Ovary (tissue), 9 donors: ENCODE results near the gene DCAF7. TPM values are rescaled to one million over a fixed set of nuclear protein-coding genes. Genes with fewer than 3 reads are reported as not detected.
A peak's percentile ranks its signal among the peaks of the same experiment; 100 is the strongest.

ENCODE experiments used
- DNase-seq, 5 donors: peaks; one replicate each; pipeline ENCODE4 v3.0.0-alpha.2; 2019 to 2020
- H3K27ac ChIP-seq, 2 donors: fragments of 200-600 bp; one replicate each; pipeline versions ENCODE4 v1.5.1 to v1.8.0; 2019 to 2022
- H3K27me3 ChIP-seq: fragments of 200-600 bp; one replicate; pipeline ENCODE4 v1.8.0; 2022
- H3K36me3 ChIP-seq: fragments of 200-600 bp; sonication (generic); one replicate; pipeline ENCODE4 v1.5.1; 2019
- H3K4me1 ChIP-seq: one replicate; pipeline ENCODE4 v1.8.1; 2013; ENCODE audit warnings: mild to moderate bottlenecking, moderate library complexity; ENCODE audit not compliant: insufficient read depth
- H3K4me3 ChIP-seq: fragments of 200-600 bp; sonication (generic); one replicate; pipeline ENCODE4 v1.5.1; 2017
- H3K9me3 ChIP-seq, 2 donors: fragments of 200-600 bp in 1 of 2; sonication (generic) in 1 of 2; one replicate each; pipeline versions ENCODE4 v1.5.1 to v1.8.1; 2013 to 2019; ENCODE audit warnings: mild to moderate bottlenecking in 1 of 2, moderate library complexity in 1 of 2
- EP300 ChIP-seq: sonication (generic); formaldehyde crosslinking; IDR thresholded peaks from one replicate; pipeline ENCODE4 v1.6.1; 2017; ENCODE audit warnings: antibody characterized with exemption
- POLR2A ChIP-seq: fragments of 450-650 bp; IDR thresholded peaks from one replicate; pipeline ENCODE4 v1.6.1; 2017; ENCODE audit warnings: antibody characterized with exemption, mild to moderate bottlenecking, moderate library complexity
- WGBS, 3 donors: extraction: QIAGEN DNeasy Blood & Tissue Kit in 1 of 3; methylation state at CpG; one replicate each; pipeline versions ENCODE4 v1.1.5 to v1.1.7; 2013 to 2017; 5-methylcytosine and 5-hydroxymethylcytosine counted together
- intact Hi-C, 4 donors: fragments of 100-400 bp; cut with DNase I; formaldehyde crosslinking; loops; one replicate each; pipeline versions ENCODE4 v1.11.0 to v1.15.1; 2022 to 2023
- polyA plus RNA-seq, 2 donors: library from polyadenylated mRNA; stranded (reverse); fragments of 200-250 nt in 1 of 2; fragments of 350-450 nt in 1 of 2; fragmentation: Illumina TruSeq in 1 of 2; extraction: RNeasy Lipid Tissue Mini Kit (QIAGEN cat#74804) in 1 of 2; gene quantifications; one replicate each; pipeline ENCODE4 v1.2.3, GENCODE V29; 2013 to 2014
- total RNA-seq, 7 donors: library from RNA; depleted of rRNA in 2 of 7; stranded (reverse); fragments of >200 nt in 2 of 7; fragmentation: NEBNext Ultra II Directional in 3 of 7; extraction: Animal tissue kit (Norgen Biotek cat#: 25700) in 3 of 7; gene quantifications; one replicate each; pipeline versions ENCODE4 v1.1.0 to v1.2.4, GENCODE V29; 2016 to 2023
- TF ChIP-seq, protein P1 (sequence below), 3 donors: fragments of 450-650 bp in 2 of 3; fragments of 200-600 bp in 1 of 3; IDR thresholded peaks; one replicate each; pipeline versions ENCODE4 v1.5.1 to v1.8.0; 2016 to 2022; ENCODE audit warnings: antibody characterized with exemption in 3 of 3, mild to moderate bottlenecking in 1 of 3
- donor health status: DM: no; HTN: no; CAD: no; lungs with moderate emphysema.
- donor health status: DM: no; HTN: no; CAD: no.
- donor health status: Bipolar disorder and iron deficiency.
- donor health status: DM: yes; HTN: yes; CAD: no.
- donor health status: DM: no; HTN: no; CAD: no.
- donor health status: DM: yes; HTN: yes; CAD: no.

Gene DCAF7
- total and polyA plus RNA-seq, 9 donors, result 14.9 to 62.5 (median 49.7) TPM

DNA sequence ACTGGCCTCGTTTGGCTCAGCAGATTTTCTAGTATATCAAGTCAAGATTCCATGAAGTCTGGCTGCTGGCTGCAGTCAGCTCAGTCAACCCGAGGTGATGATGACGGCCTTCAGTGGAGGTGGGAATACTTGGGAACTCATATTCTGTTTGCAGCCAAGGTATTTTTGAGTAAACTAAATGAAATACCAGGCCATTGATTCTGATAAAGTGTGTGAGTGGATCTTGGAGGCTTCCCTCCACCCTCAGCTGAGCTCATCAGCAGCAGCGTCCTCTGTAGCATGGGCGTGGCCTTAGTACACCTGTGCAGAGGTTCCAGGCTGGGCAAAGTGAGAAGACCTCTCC lies 28.5 kb downstream of the DCAF7 start:
- H3K36me3 ChIP-seq, result no peaks in the 10 kb centered on the region

GRCh38 chr17:63579633-63580032 lies 29.4 kb downstream of the DCAF7 start:
- no peaks in the 10 kb centered on the region for H3K36me3 ChIP-seq
- H3K4me1 ChIP-seq, result peaks cover 2% of the 10 kb centered on the region
- no peaks in the 10 kb centered on the region for H3K27me3 ChIP-seq
- TF ChIP-seq POLR2A, result no peak
- TF ChIP-seq, protein P1, sequence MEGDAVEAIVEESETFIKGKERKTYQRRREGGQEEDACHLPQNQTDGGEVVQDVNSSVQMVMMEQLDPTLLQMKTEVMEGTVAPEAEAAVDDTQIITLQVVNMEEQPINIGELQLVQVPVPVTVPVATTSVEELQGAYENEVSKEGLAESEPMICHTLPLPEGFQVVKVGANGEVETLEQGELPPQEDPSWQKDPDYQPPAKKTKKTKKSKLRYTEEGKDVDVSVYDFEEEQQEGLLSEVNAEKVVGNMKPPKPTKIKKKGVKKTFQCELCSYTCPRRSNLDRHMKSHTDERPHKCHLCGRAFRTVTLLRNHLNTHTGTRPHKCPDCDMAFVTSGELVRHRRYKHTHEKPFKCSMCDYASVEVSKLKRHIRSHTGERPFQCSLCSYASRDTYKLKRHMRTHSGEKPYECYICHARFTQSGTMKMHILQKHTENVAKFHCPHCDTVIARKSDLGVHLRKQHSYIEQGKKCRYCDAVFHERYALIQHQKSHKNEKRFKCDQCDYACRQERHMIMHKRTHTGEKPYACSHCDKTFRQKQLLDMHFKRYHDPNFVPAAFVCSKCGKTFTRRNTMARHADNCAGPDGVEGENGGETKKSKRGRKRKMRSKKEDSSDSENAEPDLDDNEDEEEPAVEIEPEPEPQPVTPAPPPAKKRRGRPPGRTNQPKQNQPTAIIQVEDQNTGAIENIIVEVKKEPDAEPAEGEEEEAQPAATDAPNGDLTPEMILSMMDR (IDR thresholded peaks at IDR 0.05), result no peak
- TF ChIP-seq EP300, result no peak
- no peak overlapping the region for H3K4me3 ChIP-seq
- DNase-seq, result peak in 1 of 5 donors; percentile 21
- intact Hi-C loops, result no loop called here
- no peaks in the 10 kb centered on the region for H3K9me3 ChIP-seq
- H3K27ac ChIP-seq, result no peak overlapping the region
- WGBS, 3 donors, result 31 to 43% (median 40%) methylated on average over 11 of the region's 11 CpGs

More for the DNA sequence above, 28.5 kb downstream of the DCAF7 start:
- no peak for DNase-seq
- WGBS, 3 donors, result 18 to 42% (median 27%) methylated on average over 5 of the region's 5 CpGs
- H3K27ac ChIP-seq, result no peak overlapping the region
- no peaks in the 10 kb centered on the region for H3K9me3 ChIP-seq
- TF ChIP-seq EP300 (no peak), POLR2A (no peak)
- TF ChIP-seq, protein P1 (IDR thresholded peaks at IDR 0.05), result no peak
- H3K4me1 ChIP-seq, result peaks cover 2% of the 10 kb centered on the region
- H3K4me3 ChIP-seq, result no peak overlapping the region
- intact Hi-C loops, result no loop called here
- H3K27me3 ChIP-seq, result no peaks in the 10 kb centered on the region

- H3K27me3 ChIP-seq, result no peaks in the 10 kb centered on the region
- H3K4me1 ChIP-seq, result no peaks in the 10 kb centered on the region
- WGBS, 3 donors, result 87 to 93% (median 93%) methylated on average over 5 of the region's 5 CpGs
- H3K36me3 ChIP-seq, result no peaks in the 10 kb centered on the region
- intact Hi-C loops, result no loop called here
- no peaks in the 10 kb centered on the region for H3K9me3 ChIP-seq
- H3K27ac ChIP-seq, result no peak overlapping the region
- no peak overlapping the region for H3K4me3 ChIP-seq
- no peak for DNase-seq
- TF ChIP-seq, protein P1 (IDR thresholded peaks at IDR 0.05), result no peak
- no peak for TF ChIP-seq EP300
- no peak for TF ChIP-seq POLR2A
Observed at GRCh38 chr17:63587770-63588169, 37.5 kb downstream of the DCAF7 start.

DNA sequence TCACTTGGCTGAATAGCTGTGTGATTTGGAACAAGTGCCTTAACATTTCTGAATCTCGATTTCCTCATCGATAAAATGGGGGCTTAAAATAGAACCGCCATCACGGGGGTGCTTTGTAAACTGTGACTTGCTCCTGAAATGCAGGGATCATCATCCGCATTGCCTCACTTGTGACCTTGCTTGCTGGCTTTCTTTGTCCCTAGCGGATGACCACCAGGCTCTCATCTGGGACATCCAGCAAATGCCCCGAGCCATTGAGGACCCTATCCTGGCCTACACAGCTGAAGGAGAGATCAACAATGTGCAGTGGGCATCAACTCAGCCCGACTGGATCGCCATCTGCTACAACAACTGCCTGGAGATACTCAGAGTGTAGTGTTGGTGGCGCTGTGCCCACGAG lies 38.5 kb downstream of the DCAF7 start:
- no peaks in the 10 kb centered on the region for H3K27me3 ChIP-seq
- TF ChIP-seq, protein P1 (IDR thresholded peaks at IDR 0.05), result no peak
- TF ChIP-seq POLR2A (no peak), EP300 (no peak)
- no peak for DNase-seq

More for the DNA sequence above, 38.5 kb downstream of the DCAF7 start:
- intact Hi-C loops, result no loop called here
- H3K36me3 ChIP-seq, result no peaks in the 10 kb centered on the region
- no peak overlapping the region for H3K4me3 ChIP-seq
- 85 to 88% (median 88%) methylated on average over 11 of the region's 11 CpGs for WGBS, 3 donors
- H3K9me3 ChIP-seq, result no peaks in the 10 kb centered on the region
- no peak overlapping the region for H3K27ac ChIP-seq
- no peaks in the 10 kb centered on the region for H3K4me1 ChIP-seq
